DMS 273 (cell line): ENCODE measurements around the gene ELMOD1.

ENCODE experiments used
- DNase-seq: peaks from one replicate; lab custom pipeline; 2025; ENCODE audit not compliant: unreplicated experiment; lab: John Stamatoyannopoulos, UW

ELMOD1 gene

DNA sequence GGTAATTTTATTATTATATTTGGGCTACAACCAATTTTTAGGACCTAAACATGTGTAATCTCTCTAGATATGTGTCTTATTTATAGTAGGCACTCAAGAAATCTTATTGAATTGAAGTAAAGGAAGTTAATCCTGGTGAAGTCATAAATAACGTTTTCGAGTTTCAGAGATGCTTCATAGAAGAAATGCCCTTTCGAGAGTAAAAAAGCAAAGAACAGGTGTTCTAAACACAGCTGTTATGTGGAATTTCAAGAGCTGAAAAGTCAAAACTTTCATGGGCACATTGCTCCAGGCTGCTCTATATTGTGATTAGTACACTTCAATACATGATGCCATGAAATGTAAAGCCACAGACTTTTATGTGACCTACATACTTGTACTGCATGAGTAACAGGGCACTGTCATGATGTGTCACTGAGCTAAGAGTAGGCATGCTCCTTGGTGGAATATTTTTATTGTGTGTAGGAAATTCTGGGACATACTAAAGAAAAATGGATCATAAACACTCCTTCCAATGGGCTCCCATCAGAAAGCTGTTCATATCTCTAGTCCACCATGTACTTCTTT, 7.2 kb upstream of the ELMOD1 start:
- no peak for DNase-seq

DNA sequence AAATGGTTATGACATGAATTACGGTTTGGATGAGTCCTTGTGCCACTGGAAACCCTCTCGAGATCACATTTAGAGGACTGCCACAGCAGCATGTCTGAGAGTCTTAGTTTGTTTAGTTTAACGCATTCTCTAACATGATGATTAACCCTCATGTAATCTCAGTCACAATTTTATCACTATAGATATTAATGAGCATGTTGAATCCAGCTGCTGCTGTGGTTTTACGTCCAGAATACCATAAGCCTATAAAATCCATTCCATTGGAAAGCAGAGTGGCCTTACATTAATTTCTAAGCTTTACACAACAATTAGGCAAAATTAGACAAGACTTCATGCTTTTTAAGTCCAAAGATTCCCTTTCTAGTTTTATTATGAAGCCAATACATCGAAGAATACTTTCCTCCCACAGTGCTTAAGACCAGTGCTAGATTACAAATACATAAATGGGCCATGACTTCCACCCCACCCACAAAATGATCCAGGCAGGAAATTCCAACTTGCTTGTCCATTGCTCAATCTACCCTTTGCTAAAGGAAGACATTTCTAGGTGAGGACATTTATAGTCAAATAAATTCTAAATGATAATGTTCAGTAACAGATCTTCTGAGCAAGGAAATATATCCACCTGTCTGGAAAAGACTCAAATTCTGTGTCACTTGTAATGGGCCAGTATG, 3.5 kb upstream of the ELMOD1 start:
- no peak for DNase-seq

DNA sequence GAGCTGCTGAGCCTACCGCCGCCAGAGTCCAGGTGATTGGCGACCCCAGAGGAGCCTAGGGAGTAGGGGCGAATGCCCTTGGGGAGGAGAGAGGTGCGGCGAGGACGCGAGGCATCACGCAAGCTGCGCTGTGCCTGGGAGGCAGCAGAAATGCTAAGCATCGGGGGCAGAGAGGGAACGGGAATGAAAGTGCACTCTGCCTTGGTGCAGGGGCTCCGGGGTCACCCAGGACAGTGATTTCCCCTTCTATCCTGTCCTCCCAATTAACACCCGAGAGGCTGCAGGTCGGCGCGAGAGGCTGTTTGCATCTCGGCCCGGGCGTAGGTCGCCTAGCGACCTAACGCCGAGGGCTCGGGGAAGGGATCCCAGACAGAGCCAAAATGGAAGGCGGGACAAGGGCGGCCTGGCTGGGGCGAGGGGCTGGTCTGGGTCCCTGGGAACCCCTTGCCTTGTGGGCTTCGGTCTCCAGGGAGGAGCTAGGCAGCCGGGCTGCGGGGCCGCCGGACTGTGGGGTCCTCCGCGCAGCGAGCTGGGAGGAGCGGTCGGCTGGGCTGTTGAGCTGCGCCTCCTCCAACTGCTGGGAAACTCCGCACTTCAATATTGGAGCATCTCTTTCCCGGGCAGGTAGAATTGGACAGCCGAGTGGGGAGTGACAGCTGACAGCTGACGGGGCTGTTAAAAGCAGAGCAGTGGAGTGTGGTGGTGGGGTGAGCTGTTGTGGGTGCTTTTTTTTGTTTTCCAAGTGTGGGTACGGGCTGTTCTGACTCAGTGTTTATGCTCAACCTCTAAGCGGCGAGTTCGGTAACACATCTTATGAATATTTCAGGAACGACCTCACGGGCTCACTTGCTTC, 657 bp downstream of the ELMOD1 start:
- peak; percentile 62 for DNase-seq

DNA sequence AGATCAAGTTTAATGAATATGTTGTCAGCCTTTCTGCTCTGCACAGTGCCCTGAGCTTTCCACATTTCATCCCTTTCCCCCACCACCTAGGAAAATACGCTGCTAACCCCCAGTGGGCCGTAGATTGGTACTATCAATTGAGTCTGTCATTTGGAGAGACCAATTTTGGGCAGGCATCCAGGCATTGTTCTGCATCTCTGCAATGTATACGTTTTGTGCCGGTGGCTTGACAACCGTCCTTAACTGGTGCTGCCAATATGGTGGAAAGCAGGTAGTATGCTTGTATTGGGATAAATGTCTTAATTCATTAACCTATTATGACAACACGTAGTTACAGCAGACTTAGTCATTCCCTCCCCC, 1.3 kb downstream of the ELMOD1 start:
- DNase-seq = no peak

DNA sequence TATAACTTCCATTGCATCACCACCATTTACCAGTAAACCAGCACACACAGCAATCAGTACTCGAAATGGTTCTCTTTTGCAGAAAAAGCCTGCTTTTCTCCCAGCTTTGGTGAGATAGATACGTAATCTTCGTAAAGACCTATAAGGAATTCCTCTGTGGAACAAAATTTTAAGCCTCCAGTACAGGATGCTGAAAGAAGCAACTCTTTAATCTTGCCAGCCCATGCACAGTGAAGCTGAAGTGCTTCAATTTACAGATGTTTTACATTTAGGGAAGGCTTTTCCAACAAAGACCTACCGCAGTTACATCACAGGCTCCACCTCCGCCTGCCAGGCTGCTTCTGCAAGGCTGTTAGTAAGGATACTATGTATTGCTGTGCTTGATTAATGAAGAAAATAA, 1.9 kb downstream of the ELMOD1 start:
- no peak for DNase-seq

- DNase-seq = peak; percentile 21
Measured at GRCh38 chr11:107593951-107594350, 3.0 kb downstream of the ELMOD1 start.

GRCh38 chr11:107594736-107595135, 3.8 kb downstream of the ELMOD1 start:
- no peak for DNase-seq

GRCh38 chr11:107598225-107599139, 7.5 kb downstream of the ELMOD1 start:
- DNase-seq = peak; percentile 51

DNA sequence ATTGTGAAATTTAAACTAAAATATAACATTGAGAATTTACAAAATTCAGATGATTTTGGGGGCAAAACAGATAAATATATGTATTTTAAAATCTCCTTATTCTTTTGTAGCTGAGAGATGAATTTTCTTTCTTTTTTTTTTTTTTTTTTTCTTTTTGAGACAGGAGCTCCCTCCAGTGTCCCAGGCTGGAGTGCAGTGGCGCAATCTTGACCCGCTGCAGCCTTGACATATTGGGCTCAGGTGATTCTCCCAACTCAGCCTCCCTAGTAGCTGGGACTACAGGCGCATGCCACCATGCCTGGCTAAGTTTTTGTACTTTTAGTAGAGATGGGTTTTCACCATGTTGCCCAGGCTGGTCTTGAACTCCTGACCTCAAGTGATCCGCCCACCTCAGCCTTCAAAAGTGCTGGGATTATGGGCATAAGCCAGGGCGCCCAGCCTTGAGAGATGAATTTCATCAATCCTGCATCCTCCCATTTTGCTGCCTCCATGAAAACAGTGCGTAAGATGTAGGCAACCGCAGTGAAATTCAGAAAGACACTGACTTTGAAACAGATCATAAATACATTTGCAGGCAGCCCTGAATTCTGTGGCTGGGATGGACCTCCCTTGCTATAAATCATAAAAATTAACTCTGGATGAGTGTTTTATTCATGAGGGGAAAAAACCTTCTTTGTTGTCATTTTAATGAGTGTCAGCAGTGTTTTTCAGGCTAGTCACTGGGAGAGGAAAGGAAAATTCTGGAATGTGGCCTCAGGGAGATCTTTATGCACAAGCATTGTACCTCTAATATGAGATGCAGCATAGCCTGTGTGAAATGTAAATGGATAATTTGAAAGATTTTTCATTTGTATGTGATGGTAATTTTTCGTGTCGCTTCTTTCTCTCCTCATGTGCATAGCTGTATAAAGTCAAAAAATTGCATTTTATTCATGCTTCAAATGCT, 14.4 kb downstream of the ELMOD1 start:
- DNase-seq = no peak

DNA sequence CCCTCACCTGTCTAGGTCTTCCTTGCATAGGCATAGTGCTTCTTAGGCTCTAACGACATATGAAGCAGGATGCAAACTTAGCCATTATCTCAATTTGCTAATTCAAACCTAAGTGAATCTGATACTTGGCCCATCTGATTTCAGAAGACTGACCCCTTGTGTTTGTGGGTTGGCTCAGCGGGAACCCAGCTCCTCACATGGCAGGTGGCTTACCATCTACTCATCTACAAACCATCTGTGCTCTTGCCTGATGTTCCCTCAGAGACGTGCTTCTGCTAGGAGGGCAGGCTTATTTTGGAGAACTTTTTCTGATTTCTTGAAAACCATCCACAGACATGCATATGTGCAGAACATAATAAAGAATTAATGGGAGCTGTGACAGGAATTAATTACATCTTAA, 15.2 kb downstream of the ELMOD1 start:
- DNase-seq = peak; percentile 87

GRCh38 chr11:107608809-107609208, 17.9 kb downstream of the ELMOD1 start:
- no peak for DNase-seq

- DNase-seq = no peak
Measured at GRCh38 chr11:107609400-107610218, 18.7 kb downstream of the ELMOD1 start.

GRCh38 chr11:107612445-107612844, 21.5 kb downstream of the ELMOD1 start:
- no peak for DNase-seq

GRCh38 chr11:107619926-107620325, 29.0 kb downstream of the ELMOD1 start:
- DNase-seq = no peak

GRCh38 chr11:107621081-107621480, 30.1 kb downstream of the ELMOD1 start:
- no peak for DNase-seq

DNA sequence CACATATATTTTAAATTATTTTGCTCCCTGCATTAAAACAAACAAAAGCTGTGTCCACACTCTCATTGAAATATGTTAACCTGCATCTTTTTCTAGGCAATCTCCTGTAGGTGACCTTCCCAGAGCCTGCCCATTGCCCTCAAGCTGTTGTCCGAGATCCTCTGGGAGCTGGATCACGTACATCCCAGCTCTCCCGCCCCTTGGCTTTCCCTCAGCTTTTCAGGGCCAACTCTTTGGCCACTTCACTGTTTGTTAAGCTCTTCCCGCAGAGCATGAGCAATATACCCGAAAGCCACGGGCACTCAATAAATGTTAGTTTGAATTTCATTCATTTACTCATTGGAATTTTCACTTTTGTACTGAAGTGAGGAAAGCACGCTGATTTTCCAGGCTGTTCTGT, 32.2 kb downstream of the ELMOD1 start:
- no peak for DNase-seq

GRCh38 chr11:107624983-107625684, 34.2 kb downstream of the ELMOD1 start:
- no peak for DNase-seq

DNA sequence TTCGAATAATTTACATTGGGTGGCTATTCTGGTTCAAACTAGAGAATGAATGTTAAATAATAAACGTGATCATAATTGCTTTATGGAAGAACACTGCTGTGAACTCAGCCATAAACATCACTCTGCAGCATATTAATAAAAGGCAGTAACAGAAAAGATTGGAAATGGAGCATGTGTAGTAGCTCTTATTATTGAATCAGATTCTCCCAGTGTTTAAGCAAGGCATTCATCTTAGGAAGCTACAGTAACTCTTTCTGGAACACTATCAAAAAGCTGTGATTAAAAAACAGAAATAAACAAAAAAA, 34.7 kb downstream of the ELMOD1 start:
- no peak for DNase-seq

- DNase-seq = no peak
Measured at GRCh38 chr11:107631043-107631442, 40.1 kb downstream of the ELMOD1 start.
